ENCODE data around the gene KRTAP5-2.

Gene KRTAP5-2

DNA sequence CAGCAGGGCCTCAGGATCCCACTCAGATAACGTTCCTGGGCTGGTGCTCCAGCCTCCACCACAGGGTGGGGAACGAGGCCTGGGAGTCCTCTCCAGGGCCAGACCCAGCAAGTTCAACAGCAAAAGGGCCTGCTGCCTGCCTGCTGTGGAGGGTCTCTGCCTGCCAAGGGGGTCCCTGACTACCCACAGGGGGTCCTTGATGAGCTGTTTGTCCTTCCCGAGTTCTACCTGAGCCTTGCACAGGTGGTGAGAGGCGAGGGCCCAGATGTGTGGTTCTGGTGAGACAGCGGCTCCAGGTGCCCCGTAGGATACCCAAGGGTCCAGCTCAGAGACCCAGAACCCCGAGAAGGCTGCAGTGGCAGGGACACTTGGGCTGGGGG, 30.4 kb downstream of the KRTAP5-2 start:
- DNase-seq (ENCODE audit: low spot score): no peak

DNA sequence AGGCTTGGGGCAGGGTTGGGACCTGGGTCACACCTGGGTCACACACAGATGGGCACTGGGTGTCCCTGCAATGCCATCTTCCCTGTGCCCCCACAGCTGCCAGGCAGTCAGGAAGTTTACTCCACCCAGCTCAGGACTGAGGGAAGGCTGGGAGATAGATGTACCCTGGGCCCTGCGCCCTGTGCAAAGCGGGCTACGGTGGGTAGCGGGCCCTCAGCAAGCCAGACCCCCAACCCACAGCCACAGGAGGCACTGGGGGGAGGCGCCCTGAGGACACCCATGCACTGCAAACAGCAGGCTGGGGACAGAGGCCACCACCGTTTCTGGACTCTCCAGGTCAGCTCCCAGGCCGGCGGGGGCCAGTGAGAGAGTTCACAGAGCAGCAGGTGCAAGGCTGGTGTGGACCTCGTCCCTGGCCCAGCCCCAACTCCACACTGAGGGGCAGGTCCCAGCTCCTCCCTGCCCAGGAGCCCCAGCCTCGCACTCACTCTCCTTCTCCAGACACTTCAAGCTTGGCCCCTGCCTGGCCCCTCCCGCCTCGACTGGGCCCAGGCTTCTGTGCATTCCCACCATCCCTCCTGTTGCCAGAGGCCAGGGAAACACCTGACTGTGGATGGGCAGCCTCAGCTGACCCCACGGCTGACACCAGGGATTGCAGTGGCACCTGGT, 30.9 kb downstream of the KRTAP5-2 start:
- DNase-seq (ENCODE audit: low spot score): no peak

DNA sequence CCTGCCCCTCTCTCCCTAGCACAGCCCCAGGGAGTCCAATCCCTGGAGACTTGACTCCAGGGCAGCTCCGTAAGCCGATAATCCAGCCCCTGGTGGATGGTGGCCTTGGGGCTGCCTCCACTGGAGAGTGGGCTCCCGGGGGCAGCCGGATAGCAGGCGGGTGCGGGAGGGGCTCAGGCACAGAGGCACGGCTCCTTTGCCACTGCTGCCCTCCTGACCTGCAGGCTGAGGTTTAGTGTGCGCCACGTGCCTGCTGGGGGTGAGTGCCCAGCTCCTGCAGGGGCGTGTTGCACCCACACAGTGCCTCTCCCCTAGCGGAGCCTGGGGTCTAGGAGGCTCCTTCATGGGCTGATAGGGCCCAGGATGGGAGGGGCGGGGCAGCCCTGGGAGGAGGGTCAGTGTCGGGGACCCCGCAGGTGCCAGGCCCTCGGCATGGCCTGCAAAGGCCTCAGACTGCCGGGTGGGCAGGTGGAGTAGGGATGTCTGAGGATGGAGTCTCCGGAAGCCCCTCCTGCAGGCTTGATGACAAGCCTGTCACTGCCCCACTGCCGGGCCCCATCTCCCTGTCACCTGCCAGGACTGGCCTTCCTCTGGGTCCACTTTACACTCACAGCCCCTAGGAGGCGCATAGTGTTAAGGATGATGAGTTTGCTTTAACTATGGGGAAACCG, 31.6 kb downstream of the KRTAP5-2 start:
- no peak for DNase-seq (ENCODE audit: low spot score)

DNA sequence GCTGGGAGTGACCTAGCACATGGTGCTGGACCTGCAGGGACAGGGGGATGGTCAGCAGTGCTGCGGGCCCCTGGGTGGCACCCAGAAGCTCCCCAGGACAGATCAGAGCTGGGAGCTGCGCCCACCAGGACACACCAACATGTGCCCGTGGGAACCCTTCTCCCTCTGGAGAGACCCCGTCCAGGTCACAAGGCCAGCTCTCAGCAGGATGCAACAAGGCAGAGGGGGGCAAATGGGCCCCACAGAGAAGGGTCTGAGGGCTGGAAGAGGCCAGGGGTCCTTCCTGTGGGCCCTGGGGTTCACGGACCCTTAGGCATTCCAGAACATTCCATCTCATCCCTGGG, 32.2 kb downstream of the KRTAP5-2 start:
- no peak for DNase-seq (ENCODE audit: low spot score)

DNA sequence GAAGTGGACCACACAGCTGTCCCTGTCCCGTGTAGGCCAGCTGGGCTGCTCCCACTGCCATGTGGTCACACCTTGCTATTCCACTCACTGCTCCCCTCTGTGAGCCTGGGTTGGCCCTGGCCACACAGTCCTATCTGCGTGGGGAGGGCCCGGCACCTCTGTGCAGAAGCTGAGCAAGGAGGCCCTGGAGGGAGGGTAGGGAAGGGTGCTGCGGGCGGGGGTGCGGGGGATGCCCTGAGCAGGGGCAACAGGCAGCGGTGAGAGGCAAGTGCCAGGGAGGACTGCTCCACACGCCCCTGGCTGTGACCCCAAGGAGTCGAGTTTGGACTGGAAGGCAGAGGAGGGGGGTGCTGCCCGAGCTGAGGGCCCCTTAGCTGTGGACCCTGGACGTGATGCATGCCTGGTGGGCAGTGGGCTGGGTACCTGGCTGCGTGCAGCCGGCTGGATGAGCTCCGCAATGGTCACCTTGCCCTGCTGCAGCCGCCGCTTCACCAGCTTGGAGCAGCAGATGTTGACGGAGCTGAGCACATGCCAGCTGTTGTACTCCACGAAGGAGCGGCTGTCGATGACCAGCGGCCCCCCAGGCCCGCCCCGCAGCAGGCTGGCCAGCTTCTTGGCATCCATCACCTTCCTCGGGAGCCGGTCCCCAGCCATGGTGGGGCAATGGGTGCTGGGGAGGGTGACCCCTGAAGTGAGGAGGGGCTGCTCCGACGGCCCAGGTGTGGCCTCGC, 32.8 kb downstream of the KRTAP5-2 start:
- no peak for DNase-seq (ENCODE audit: low spot score)

DNA sequence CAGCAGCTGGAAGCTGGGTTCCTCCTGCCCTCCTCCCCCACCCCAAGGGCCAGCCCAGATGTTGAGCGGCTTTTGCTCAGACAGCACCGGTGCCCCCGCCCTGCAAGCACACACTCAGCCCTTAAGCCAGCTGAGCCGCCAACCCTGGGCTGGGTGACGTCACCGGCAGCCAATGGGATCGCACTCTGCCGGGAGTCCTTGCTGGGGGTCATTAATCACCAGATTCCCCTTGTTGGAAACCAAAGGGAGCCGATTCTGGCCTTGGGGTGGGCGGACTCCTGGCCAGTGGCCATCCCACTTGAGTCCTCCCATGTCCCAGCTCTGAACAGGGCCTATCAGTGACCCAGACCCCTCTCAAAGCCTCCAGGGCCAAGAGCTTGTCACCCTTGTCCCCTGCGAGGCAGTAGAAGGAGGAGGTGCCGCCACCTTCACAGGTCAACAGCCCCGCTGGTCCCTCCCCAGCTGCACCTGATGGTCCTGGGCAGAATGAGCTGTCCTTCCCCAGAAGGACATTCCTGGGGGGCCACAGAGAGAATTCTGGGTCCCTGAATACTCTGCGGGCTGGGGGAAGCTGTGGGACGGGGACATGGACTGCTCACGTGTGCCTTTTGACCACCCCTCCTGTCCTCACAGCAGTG, 33.4 kb downstream of the KRTAP5-2 start:
- no peak for DNase-seq (ENCODE audit: low spot score)

DNA sequence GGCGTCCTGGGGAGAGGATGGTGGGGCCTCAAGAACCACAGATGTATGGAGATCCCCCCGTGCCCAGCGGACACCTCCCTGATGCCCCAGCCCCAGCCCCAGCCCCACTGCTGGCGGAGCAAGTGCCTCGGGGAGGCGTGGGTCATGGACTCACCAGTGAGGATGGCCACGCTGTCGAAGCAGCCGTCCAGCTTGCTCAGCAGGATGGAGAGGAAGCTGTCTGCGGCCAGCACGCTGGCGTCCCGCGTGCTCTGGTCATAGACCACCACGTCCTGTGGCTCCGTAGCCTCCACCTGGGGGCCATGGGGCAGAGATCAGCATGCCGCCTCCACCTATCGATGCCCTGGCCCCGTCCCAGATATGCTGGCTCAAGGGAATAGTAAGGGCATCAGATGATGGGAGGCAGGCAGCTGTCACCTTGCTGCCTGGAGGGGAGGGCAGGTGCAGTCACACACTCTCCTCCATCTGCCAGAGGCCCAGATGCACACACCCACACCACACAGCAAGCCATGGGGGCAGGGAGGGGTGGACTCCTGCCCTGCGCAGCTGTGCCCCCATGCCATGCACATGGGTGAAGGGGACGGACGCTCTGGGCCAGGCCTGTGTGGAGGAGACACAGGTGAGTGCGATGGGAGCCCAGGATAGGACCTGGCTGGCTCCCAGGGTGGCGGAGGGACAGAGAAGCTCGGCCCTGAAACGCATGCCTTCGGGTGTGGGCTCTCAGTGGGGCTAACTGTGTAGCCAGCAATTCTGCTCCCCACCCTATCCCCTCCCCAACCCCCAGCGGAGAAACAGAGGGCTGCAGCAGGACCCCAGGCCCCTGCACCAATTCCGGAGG, 34.2 kb downstream of the KRTAP5-2 start:
- no peak for DNase-seq (ENCODE audit: low spot score)

DNA sequence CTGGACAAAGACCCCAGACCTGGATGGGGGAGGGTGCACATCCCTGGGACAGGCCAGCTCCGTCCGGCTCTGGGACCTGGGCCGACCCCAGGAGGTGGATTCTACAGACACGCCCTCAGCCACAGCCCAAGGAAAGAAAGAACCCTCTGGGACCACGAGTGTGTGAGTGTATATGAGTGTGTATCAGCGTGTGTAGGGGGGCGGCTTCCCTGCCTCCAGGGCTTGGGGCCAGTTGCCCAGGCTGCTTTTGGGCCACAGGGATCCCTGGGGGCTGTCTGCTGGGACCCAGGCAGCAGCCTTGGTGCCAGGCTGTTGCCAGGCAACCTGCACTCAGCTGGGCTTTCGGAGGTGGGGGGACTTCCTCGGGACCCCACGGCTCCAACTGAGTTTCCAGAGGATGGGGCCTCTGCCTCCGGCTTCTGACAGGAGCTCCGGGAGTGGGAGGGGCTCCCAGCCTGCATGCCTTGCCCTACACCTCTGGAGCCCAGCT, 34.9 kb downstream of the KRTAP5-2 start:
- DNase-seq (ENCODE audit: low spot score): no peak

DNA sequence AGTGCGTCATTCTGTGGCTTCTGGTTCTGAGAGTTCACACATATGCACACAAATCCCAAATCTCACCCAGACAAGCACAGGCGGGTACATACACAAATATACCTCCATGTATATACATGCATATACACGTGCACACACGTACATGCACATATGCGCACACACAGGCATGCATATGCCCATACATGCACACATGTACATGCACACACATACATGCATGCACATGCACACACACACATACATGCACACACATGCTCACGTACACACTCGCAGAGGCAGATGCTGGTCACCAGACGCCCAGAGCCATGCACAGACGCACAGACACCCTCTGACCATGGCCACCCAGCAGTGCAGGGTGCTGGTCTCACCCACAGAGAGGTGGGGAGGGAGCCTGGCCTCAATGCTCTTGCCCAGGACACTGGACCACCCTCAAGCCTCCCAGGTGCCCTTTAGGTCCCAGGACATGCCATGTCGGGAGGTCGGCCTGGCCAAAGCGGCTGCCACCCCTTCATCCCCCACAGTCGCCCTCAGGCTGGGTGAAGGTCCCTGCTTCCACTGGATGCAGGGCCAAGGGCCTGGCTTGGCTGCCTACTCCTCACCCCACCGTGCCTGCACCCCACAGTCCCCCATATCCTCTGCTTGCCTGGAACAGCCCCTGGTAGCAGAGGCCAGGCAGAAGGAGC, 35.5 kb downstream of the KRTAP5-2 start:
- no peak for DNase-seq (ENCODE audit: low spot score)

DNA sequence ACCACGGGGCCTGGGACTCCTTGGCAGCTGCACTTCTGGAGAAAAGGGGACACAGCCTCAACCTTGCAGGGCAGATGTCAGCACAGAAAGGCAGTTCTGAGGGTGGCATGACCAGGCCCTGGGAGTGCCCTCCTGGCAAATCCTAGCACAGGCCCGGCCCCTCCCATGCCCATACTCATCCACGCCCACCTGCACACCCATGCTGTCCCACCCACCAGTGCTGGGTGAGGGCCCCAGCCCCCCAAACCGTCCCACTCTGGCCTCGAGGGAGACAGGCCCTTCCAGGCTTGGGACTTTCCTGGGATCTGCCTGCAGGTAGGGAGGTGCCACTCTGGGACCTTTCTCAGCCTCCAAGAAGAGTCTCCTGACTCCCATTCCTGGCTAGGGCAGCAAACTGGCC, 36.1 kb downstream of the KRTAP5-2 start:
- DNase-seq (ENCODE audit: low spot score): no peak

DNA sequence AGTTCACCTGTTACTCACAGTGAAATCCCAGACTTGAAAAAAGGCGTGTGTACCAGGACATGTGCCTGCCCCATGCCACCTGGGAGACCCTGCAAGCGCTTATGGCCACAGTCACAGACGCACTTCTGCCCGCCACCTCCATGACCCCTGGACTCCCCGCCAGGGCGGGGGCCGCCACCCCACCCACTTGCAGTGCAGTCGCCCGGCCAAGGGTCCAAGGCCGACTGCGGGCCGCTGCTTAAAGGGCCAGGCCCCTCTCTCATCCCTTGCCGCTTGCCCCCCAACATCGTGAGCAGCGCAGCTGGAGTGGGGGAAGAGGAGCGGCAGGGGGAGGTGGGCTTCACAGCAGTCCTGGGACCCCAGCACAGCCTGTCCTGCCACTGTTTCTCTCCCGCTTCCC, 36.8 kb downstream of the KRTAP5-2 start:
- no peak for DNase-seq (ENCODE audit: low spot score)

DNA sequence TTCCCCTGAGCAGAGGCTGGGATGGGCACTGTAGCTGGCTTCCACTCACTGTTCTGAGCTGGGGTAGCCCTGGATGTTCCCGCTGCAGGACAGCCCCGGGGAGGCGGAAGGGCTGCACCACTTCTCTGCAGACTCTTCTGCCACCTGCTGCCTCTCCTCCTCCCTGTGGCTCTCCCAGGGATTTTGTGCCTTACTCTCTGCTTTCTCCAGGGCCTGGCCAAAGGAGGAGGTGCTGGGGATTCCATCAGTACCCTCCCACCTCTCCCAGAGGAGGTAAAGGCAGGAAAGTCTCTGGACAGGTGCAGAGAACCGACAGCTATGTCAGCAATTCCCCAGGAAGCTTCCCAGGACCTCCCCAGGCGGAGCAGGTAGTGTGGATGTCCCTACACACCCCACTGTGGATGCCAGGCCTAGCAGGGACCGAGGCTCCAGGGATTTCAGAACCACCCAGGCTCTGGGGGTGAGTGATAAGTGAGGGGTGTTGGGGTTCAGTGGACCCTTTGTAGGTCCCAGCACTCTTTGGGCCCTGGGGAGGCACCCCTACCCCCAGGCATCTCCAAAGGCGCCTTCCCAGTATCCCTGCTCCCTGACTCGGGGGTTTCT, 37.3 kb downstream of the KRTAP5-2 start:
- no peak for DNase-seq (ENCODE audit: low spot score)

DNA sequence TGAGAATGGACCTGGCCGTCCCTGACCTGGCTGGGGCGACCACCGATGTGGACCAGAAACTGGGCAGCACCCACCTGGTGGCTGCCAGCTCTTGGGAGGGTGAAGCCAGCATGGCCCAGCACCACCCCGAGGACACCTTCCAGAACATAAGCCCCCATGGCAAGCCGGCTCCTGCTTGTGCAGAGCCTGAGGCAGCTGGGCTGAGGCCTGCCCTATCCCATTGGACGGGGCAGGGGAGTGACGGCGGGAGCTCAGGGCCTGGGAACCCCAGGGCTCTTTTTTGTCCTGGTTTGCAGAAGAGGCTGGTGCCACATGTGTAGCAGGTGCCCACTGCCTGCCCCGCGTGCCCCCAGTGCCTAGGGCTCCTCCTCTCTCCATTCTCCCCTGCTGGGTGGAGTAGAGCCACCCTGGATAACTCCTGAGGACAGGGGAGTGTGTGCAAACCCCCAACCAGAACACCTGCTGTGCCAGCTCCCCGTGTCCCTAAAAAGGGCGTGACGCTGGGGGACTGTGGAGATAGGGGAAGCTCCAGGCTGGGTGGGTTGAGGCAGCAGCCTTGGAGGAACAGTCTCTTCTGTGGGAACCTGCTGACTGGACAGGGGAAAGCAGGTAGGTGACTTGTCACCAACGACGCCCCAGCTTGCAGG, 38.0 kb downstream of the KRTAP5-2 start:
- no peak for DNase-seq (ENCODE audit: low spot score)

DNA sequence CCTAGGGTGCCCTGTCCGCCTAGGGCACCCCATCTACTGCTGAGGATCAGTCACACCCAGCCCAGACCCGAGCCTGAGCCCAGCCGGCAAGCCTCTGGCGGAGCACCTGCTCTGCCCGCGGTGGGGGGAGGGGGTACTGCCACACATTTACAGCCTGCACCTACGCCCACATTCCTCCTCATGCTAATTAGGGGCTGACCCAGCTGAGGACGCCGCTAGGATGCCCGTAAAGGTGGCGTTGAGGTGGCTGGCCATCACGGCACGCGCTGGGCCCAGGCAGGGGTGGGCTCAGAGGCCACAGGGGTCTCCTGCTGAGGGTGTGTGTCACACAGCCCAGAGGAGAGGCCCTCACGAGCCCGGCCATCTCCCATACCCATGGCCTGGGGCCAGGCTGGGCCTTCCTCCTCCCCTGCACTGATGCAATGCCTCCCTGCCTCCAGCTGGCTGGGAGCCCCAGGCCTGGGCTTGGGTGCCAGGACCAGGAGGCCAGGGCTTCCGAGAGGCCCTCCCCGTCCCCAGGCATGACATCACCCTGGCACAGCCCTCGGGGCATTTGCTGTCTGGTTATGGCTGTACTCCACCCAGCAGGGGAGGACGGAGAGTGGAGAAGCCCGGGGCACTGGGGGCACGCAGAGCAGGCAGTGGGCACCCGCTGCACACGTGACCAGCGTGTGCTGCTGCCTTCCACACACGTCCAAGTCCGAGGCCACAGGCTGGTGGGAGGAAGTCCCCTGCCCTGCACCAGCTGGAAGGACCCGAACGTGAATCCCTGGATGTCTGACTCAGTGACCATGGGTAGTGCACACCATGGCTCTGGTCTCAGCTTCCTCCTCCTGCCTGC, 38.8 kb downstream of the KRTAP5-2 start:
- no peak for DNase-seq (ENCODE audit: low spot score)

DNA sequence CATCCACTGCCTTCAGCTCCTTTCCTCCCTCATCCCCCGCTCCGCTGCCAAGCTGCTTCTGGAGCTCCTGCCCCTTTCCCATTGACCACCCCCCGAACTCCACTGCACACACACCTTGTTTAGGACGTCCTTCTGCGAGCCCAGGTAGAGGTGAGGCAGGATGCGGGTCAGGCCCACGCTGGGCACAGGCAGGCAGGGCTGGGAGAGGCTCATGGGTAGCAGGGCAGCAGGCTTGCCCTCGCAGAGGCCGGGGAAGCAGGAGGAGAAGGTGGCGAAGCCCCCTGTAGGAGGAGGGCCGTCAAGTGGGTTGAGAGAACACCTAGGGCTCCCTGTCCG, 39.4 kb downstream of the KRTAP5-2 start:
- DNase-seq (ENCODE audit: low spot score): no peak

DNA sequence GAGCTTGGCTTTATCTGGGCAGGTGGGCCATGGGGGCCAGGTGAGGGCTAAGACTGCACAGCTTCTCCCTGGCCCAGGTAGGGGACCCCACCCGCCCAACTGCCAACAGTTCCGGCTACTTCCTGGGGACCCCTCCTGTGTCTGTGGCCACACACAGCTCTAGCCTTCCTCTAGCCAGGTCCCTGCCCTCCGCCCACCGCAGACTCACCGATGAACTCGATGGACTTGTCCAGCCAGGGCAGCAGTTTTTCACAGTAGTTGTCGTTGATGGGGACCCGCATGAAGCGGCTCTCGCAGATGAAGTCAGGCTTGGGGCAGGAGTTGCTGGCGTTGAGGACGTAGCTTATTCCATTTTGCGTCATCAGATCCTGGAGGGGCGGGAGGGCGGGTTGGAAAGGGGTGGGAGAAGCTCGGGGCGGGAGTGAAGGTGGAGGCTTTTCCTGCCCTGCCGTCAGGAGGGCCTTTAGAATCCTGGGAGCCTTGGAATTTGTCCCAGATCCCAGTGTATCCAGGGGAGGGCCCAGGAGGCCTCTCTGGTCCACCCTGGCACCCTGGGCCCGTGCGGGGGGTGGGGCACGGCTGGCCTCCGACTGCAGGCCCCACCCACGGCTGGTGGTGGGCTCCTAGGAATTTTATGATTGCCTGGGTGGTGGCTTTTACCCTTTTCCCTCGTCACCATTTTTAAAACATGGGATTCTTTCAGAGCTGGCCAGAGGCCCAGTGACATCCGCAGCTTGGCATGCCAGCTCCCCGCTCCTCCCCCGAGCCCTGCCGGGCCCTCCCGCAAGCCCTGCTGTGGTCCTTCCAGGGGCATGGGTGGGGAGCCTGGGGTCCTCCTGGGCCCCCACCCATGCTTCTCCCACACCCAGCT, 40.0 kb downstream of the KRTAP5-2 start:
- DNase-seq (ENCODE audit: low spot score): no peak

DNA sequence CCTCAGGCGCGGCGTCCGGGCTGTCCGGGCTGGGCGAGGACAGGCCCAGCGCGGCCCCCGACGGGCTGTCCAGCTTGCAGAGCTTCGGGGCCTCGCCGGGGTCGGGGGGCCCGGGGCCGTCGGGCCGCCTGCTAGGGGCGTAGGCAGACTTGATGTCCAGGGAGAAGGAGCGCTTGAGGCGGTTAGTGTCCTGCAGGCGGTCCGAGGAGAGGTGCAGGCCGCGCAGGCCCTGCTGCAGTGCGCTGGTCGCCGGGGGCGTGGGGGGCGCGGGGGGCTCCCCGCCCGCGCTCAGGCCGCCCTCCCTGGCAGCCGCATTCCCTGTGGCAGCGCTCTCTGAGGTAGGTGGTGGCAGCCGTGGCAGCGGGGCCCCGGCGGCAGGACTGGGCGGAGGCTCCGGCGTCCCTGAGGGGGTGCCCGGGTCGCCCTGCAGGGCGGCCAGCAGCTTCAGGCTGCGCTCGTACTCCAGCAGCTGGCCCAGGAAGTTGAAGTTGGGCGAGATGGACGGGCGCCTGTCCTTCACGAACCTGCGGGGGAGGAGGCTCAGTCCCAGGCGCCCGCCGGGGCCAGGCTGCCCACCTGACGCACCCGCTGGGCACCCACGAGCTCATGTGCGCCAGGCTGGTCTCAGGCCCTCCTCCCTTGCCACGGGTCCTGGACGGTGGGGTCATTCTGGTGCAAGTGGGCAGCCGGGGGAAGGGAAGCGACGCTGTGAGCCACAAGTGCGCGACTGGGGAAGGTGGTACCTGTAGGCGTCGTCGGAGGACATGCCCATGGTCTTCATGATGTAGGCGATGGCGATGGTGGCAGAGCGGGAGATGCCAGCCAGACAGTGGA, 40.8 kb downstream of the KRTAP5-2 start:
- DNase-seq (ENCODE audit: low spot score): no peak

Data from activated CD4-positive, alpha-beta T cell treated with anti-CD3 and anti-CD28 coated beads, Interleukin-2, Interleukin-4, amounts not matched to agents 100 ng/mL and 50 ng/mL, durations not matched to agents 16 hours and 8 hours (primary cell).